WTC11 (cell line): ENCODE results near the gene SH3BGRL3. TPM values are rescaled to one million over a fixed set of nuclear protein-coding genes. Genes with fewer than 3 reads are reported as not detected.

ENCODE experiments used
- ATAC-seq: fragments of 200-7000 bp; cut with Tn5 transposase; 2 replicates; pipeline ENCODE4 v1.10.0; 2021; ENCODE audit warnings: mild to moderate bottlenecking, moderate library complexity
- CTCF ChIA-PET: fragments of 300-600 bp; sonication (Branson Sonifier 250); formaldehyde crosslinking; loops from one replicate; lab custom pipeline; 2021; ENCODE audit warnings: antibody characterized with exemption; lab: Charles Lee
- POLR2A ChIA-PET: fragments of 350-600 bp; sonication (Branson Sonifier 250); formaldehyde crosslinking; loops from one replicate; lab custom pipeline; 2021; ENCODE audit warnings: antibody characterized with exemption; lab: Charles Lee
- DNase-seq: peaks from one replicate; pipeline ENCODE4 v3.0.0; 2021; ENCODE audit warnings: low spot score
- H3K27ac Mint-ChIP-seq: 2 replicates; pipeline ENCODE4 v1.8.0; 2021; ENCODE audit warnings: mixed read lengths
- H3K27me3 Mint-ChIP-seq: 2 replicates; pipeline ENCODE4 v1.8.0; 2021; ENCODE audit warnings: low read depth, mild to moderate bottlenecking, moderate library complexity, mixed read lengths
- H3K36me3 Mint-ChIP-seq: 2 replicates; pipeline ENCODE4 v1.8.0; 2021; ENCODE audit warnings: mixed read lengths
- H3K4me1 Mint-ChIP-seq: 2 replicates; pipeline ENCODE4 v1.8.0; 2022; ENCODE audit warnings: mixed read lengths
- H3K4me3 Mint-ChIP-seq: 2 replicates; pipeline ENCODE4 v1.8.0; 2021; ENCODE audit warnings: mild to moderate bottlenecking, moderate library complexity, mixed read lengths
- H3K9me3 Mint-ChIP-seq: 2 replicates; pipeline ENCODE4 v1.8.0; 2021; ENCODE audit warnings: mixed read lengths
- CREM ChIP-seq: sonication (generic); formaldehyde crosslinking; IDR thresholded peaks from 2 replicates; pipeline ENCODE4 v1.8.1; 2022; ENCODE audit warnings: mild to moderate bottlenecking, missing genetic modification reagents, moderate library complexity
- GABPB1 ChIP-seq: sonication (generic); formaldehyde crosslinking; IDR thresholded peaks from 2 replicates; pipeline ENCODE4 v1.8.1; 2023; ENCODE audit warnings: mild to moderate bottlenecking, missing genetic modification reagents
- GRHL2 ChIP-seq: fragments of 250-450 bp; sonication (Bioruptor Pico); IDR thresholded peaks from 2 replicates; pipeline ENCODE4 v1.8.0; 2022; ENCODE audit warnings: mild to moderate bottlenecking, moderate library complexity; ENCODE audit not compliant: insufficient replicate concordance, severe bottlenecking
- GTF2I ChIP-seq: fragments of 250-450 bp; sonication (Bioruptor Pico); conservative IDR thresholded peaks from 2 replicates; pipeline ENCODE4 v1.4.0; 2021; ENCODE audit warnings: mild to moderate bottlenecking
- IRF2 ChIP-seq: sonication (generic); formaldehyde crosslinking; IDR thresholded peaks from 2 replicates; pipeline ENCODE4 v1.8.0; 2022; ENCODE audit warnings: low read depth, missing genetic modification reagents, borderline replicate concordance
- MXD4 ChIP-seq: fragments of 250-450 bp; sonication (Bioruptor Pico); IDR thresholded peaks from 2 replicates; pipeline ENCODE4 v1.8.0; 2021; ENCODE audit warnings: mild to moderate bottlenecking, moderate library complexity, borderline replicate concordance
- TP53 ChIP-seq: sonication (generic); formaldehyde crosslinking; IDR thresholded peaks from 2 replicates; pipeline ENCODE4 v1.8.1; 2023; ENCODE audit warnings: mild to moderate bottlenecking, missing genetic modification reagents
- ZBTB21 ChIP-seq: sonication (generic); formaldehyde crosslinking; IDR thresholded peaks from 2 replicates; pipeline ENCODE4 v1.8.1; 2023; ENCODE audit warnings: mild to moderate bottlenecking, missing genetic modification reagents, borderline replicate concordance
- ZNF121 ChIP-seq: sonication (generic); formaldehyde crosslinking; IDR thresholded peaks from 2 replicates; pipeline ENCODE4 v1.8.0; 2023; ENCODE audit warnings: missing genetic modification reagents
- ZNF219 ChIP-seq: sonication (generic); formaldehyde crosslinking; IDR thresholded peaks from 2 replicates; pipeline ENCODE4 v1.8.0; 2023; ENCODE audit warnings: missing genetic modification reagents, mild to moderate bottlenecking, borderline replicate concordance
- total RNA-seq: library from RNA; stranded (reverse); gene quantifications from 3 replicates; pipeline ENCODE4 v1.2.3, GENCODE V29; 2021
- TF ChIP-seq, protein P1 (sequence below): fragments of 250-450 bp; sonication (Bioruptor Pico); IDR thresholded peaks from 2 replicates; pipeline ENCODE4 v1.9.0; 2021; ENCODE audit warnings: mild to moderate bottlenecking
- TF ChIP-seq, protein P2 (sequence below): sonication (generic); formaldehyde crosslinking; IDR thresholded peaks from 2 replicates; pipeline ENCODE4 v1.8.1; 2023; ENCODE audit warnings: mild to moderate bottlenecking, missing genetic modification reagents
- TF ChIP-seq, protein P3 (sequence below): fragments of 250-450 bp; sonication (Bioruptor Pico); IDR thresholded peaks from 2 replicates; pipeline ENCODE4 v2.1.2; 2022; ENCODE audit warnings: mild to moderate bottlenecking, moderate library complexity
- TF ChIP-seq, protein P4 (sequence below): sonication (generic); formaldehyde crosslinking; conservative IDR thresholded peaks from 2 replicates; pipeline ENCODE4 v1.8.1; 2023; ENCODE audit warnings: mild to moderate bottlenecking, low read depth, missing genetic modification reagents, moderate library complexity
- TF ChIP-seq, protein P5 (sequence below): fragments of 200-600 bp; IDR thresholded peaks from 2 replicates; pipeline ENCODE4 v1.8.0; 2022; ENCODE audit warnings: antibody characterized with exemption
- TF ChIP-seq, protein P6 (sequence below): sonication (generic); formaldehyde crosslinking; IDR thresholded peaks from 2 replicates; pipeline ENCODE4 v1.8.1; 2022; ENCODE audit warnings: missing genetic modification reagents, borderline replicate concordance

SH3BGRL3 gene
- total RNA-seq, 1 experiment from 2014 or later, result 70.8 TPM

DNA sequence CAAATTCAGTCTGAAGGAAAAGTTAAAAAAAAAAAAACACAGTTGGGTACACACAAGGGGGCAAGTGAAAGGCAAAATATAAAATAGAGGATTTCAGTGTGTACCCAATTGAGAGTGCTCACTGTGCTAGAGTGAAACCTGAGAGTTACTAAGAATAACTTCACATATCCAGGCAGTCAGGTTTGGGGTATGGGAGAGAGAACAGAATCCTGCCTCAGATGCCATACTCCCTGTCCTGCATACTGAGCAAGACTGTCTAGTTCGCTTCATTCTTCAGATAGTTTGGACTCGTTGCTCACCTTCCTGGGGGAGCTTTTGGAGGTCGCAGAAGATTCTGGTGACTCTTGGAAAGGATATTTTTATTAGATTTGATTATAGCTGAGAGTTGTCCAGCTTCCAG is 25.5 kb upstream of the SH3BGRL3 start (continued):
- no peak for TF ChIP-seq ZBTB21

DNA sequence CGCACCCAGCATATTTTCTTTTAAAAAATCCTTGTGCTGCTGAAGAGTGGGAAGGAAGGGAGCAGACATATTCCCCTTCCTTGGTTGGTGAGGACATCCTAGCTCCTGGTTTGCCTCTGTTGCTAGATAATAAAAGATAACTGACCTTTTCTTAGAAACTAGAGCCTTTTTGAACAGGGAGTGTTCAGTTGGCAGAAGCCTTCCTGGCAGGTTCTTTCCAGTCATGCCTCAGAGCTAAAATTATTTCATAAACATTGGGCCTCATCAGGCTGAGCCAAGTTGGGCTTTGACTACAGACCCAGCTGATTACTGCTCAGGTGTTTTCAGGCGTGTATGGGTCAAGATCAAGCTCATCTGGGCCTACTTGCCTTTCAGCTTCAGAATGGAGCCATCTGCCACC is 22.7 kb upstream of the SH3BGRL3 start:
- no peak overlapping the region for H3K27ac Mint-ChIP-seq
- TF ChIP-seq, protein P1, sequence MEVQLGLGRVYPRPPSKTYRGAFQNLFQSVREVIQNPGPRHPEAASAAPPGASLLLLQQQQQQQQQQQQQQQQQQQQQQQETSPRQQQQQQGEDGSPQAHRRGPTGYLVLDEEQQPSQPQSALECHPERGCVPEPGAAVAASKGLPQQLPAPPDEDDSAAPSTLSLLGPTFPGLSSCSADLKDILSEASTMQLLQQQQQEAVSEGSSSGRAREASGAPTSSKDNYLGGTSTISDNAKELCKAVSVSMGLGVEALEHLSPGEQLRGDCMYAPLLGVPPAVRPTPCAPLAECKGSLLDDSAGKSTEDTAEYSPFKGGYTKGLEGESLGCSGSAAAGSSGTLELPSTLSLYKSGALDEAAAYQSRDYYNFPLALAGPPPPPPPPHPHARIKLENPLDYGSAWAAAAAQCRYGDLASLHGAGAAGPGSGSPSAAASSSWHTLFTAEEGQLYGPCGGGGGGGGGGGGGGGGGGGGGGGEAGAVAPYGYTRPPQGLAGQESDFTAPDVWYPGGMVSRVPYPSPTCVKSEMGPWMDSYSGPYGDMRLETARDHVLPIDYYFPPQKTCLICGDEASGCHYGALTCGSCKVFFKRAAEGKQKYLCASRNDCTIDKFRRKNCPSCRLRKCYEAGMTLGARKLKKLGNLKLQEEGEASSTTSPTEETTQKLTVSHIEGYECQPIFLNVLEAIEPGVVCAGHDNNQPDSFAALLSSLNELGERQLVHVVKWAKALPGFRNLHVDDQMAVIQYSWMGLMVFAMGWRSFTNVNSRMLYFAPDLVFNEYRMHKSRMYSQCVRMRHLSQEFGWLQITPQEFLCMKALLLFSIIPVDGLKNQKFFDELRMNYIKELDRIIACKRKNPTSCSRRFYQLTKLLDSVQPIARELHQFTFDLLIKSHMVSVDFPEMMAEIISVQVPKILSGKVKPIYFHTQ (CRISPR knock-in tag), result no peak
- TF ChIP-seq, protein P2, sequence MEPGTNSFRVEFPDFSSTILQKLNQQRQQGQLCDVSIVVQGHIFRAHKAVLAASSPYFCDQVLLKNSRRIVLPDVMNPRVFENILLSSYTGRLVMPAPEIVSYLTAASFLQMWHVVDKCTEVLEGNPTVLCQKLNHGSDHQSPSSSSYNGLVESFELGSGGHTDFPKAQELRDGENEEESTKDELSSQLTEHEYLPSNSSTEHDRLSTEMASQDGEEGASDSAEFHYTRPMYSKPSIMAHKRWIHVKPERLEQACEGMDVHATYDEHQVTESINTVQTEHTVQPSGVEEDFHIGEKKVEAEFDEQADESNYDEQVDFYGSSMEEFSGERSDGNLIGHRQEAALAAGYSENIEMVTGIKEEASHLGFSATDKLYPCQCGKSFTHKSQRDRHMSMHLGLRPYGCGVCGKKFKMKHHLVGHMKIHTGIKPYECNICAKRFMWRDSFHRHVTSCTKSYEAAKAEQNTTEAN (CRISPR knock-in tag), result no peak
- TF ChIP-seq, protein P3, sequence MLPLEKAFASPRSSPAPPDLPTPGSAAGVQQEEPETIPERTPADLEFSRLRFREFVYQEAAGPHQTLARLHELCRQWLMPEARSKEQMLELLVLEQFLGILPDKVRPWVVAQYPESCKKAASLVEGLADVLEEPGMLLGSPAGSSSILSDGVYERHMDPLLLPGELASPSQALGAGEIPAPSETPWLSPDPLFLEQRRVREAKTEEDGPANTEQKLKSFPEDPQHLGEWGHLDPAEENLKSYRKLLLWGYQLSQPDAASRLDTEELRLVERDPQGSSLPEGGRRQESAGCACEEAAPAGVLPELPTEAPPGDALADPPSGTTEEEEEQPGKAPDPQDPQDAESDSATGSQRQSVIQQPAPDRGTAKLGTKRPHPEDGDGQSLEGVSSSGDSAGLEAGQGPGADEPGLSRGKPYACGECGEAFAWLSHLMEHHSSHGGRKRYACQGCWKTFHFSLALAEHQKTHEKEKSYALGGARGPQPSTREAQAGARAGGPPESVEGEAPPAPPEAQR (CRISPR knock-in tag), result no peak
- TF ChIP-seq ZNF121 (CRISPR knock-in tag) (no peak), GTF2I (CRISPR knock-in tag) (no peak), GABPB1 (CRISPR knock-in tag) (no peak), MXD4 (CRISPR knock-in tag) (no peak), TP53 (CRISPR knock-in tag) (no peak), IRF2 (no peak), ZNF219 (no peak), CREM (CRISPR knock-in tag) (no peak), GRHL2 (CRISPR knock-in tag) (no peak)
- TF ChIP-seq, protein P4, sequence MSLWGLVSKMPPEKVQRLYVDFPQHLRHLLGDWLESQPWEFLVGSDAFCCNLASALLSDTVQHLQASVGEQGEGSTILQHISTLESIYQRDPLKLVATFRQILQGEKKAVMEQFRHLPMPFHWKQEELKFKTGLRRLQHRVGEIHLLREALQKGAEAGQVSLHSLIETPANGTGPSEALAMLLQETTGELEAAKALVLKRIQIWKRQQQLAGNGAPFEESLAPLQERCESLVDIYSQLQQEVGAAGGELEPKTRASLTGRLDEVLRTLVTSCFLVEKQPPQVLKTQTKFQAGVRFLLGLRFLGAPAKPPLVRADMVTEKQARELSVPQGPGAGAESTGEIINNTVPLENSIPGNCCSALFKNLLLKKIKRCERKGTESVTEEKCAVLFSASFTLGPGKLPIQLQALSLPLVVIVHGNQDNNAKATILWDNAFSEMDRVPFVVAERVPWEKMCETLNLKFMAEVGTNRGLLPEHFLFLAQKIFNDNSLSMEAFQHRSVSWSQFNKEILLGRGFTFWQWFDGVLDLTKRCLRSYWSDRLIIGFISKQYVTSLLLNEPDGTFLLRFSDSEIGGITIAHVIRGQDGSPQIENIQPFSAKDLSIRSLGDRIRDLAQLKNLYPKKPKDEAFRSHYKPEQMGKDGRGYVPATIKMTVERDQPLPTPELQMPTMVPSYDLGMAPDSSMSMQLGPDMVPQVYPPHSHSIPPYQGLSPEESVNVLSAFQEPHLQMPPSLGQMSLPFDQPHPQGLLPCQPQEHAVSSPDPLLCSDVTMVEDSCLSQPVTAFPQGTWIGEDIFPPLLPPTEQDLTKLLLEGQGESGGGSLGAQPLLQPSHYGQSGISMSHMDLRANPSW (CRISPR knock-in tag), result no peak
- TF ChIP-seq, protein P5, sequence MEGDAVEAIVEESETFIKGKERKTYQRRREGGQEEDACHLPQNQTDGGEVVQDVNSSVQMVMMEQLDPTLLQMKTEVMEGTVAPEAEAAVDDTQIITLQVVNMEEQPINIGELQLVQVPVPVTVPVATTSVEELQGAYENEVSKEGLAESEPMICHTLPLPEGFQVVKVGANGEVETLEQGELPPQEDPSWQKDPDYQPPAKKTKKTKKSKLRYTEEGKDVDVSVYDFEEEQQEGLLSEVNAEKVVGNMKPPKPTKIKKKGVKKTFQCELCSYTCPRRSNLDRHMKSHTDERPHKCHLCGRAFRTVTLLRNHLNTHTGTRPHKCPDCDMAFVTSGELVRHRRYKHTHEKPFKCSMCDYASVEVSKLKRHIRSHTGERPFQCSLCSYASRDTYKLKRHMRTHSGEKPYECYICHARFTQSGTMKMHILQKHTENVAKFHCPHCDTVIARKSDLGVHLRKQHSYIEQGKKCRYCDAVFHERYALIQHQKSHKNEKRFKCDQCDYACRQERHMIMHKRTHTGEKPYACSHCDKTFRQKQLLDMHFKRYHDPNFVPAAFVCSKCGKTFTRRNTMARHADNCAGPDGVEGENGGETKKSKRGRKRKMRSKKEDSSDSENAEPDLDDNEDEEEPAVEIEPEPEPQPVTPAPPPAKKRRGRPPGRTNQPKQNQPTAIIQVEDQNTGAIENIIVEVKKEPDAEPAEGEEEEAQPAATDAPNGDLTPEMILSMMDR, result no peak
- TF ChIP-seq, protein P6, sequence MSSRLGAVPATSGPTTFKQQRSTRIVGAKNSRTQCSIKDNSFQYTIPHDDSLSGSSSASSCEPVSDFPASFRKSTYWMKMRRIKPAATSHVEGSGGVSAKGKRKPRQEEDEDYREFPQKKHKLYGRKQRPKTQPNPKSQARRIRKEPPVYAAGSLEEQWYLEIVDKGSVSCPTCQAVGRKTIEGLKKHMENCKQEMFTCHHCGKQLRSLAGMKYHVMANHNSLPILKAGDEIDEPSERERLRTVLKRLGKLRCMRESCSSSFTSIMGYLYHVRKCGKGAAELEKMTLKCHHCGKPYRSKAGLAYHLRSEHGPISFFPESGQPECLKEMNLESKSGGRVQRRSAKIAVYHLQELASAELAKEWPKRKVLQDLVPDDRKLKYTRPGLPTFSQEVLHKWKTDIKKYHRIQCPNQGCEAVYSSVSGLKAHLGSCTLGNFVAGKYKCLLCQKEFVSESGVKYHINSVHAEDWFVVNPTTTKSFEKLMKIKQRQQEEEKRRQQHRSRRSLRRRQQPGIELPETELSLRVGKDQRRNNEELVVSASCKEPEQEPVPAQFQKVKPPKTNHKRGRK (CRISPR knock-in tag), result no peak
- no peaks in the 10 kb centered on the region for H3K27me3 Mint-ChIP-seq
- no peak for DNase-seq
- no peaks in the 10 kb centered on the region for H3K9me3 Mint-ChIP-seq
- peaks cover 69% of the 10 kb centered on the region for H3K36me3 Mint-ChIP-seq
- no peak overlapping the region for H3K4me3 Mint-ChIP-seq
- POLR2A ChIA-PET, result no interaction called here
- no peaks in the 10 kb centered on the region for H3K4me1 Mint-ChIP-seq
- CTCF ChIA-PET, result interaction anchor here (1.3 kb wide), 1 partner anchor 23 kb away, joined by 5 read pairs; the partner anchor contains the start of gene CEP85
- ATAC-seq, result no peak
